Hippocampal formation (tissue), 2 donors: ENCODE data around the gene E2F6.

Experiments
- DNase-seq, 2 donors: peaks; one replicate each; lab custom pipeline; 2025; lab: John Stamatoyannopoulos, UW

The E2F6 gene

DNA sequence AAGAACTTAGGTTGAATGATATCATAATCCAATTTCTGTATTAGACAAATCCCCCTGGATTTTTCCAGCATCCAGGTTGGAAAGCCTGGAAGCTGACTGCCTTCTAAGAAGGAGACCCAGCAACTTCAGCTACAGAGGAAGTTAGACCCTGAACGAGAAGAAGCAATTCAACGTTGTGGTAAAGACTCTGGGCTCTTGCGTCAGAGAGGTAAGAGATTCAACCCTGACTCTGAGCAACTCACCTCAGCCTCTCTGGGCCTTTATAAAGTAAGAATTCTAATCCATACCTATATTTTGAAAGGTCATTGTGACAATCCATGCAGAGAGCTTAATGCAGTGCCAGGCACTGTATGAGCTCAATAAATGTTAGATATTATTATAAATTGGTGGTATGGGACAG lies 9.7 kb downstream of the E2F6 start:
- DNase-seq: no peak

DNA sequence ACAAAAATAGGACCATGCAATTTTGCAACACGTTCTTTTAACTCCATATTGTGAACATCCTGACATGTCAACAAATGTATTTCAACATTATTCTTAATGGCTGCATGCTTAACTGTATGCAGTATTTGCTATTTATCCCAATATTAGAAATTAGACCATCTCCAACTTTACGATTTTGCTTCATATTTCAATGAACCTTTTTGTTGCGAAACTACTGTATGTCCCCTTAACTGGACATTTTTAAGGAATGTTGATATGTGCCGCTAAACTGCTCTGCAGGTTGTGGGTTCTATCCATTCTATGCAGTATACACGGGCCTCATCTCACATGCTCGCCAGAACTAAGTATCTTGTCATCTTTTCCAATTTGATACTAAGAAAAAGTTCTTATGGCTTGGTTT lies 11.1 kb downstream of the E2F6 start:
- no peak for DNase-seq

DNA sequence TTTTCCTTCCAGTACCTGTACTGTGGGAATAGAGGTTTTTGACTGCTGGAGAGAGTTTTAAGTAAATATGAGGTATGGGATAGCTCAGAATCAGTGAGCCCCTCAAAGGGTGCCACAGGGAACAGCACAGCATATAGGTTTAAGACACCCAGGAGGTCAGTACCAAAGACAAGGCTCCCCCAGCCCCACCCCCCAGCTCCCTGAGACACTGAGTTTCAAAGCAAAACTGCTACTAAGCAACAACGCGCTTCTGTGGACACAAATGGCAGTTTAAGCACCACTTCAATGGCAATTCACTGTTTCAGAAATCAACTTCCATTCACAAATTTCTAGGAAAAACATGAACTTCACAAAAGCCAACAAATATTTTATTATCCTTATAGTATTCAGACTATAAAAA lies 15.2 kb downstream of the E2F6 start:
- DNase-seq: no peak

DNA sequence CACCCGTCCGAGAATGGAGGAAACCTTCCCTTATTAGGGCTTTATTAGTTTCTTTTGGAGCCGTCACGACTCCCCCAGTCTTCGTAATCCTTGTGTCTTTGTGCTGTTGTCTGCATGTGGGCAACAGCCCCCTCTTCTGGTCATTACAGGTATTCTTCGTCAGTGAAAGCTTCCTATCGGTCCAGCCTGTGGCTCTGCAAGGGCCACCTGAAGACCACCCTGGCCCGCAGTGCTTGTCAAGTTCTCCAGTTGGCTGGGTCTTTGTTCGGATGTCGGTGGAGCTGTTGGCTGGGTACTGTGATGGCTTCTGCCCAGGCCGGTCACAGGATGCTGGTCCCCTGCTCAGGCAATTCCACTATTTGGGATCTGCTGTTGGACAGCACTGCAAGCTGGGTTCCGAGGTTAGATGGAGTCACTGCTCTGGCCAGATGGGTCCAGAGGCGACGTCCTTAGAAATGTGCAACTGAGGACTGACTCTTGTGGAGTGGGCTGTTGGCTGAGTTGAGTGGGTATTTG lies 19.2 kb downstream of the E2F6 start:
- DNase-seq: peak; percentile 18 to 37

DNA sequence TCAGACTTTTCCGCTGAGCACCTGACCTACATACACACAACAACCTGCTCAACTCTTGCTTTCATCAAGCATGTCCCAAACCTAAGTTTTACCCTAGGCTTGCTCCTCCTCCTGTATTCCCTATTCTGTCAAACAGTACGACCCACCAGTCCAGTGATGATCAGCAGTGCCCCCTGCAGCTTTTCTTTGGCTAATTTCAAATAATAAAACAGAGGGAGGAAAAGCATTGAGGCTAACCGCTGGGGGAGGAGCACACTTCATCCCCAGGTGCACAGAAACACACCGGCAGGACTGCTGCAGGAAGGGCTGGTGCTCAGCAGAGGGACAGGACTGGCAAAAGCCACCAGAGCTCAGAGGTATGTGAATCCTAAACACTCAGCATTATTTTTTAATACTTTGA lies 21.2 kb downstream of the E2F6 start:
- DNase-seq: no peak

DNA sequence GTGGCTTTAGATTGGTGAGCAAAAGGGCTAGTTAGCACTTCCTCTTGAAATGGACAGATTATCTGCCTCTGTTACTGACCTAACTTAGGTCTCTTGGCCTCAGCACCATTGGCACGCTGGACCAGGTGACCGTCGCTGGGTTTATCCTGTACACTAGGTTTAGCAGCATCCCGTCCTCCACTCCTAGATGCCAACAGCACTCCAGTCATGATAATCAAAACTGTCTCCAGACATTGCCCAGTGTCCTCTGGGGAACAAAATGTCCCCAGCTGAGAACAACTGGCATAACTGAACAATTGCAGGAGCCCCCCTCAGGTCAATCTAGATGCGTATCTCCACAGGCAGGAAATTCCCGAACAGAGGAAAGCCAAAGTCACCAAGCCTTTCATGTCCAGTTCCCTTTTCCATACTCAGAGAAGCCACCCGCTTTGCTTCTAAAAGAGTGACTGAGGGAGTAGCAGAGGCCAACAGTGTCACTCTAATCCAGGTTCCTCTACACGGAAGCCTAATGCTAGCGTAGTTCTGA lies 27.3 kb downstream of the E2F6 start:
- no peak for DNase-seq

DNA sequence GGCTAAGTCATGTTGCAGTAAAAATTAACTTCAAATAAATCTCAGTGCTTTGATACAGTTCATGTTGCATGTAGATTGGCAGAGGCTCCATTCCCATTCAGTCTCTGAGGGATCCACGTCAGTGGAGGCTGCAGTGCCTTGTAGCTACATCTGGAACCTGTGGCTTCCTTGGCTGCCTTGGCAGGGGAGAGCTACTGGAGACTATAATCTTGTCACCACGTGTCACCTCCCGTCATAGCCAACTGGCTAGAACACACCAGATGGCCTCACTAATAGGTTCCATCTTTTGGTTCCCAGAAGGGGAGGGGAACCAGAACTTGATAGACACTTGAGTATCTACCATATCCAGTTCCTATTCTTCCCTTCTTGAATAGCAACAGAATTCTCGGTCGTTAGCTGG lies 28.4 kb downstream of the E2F6 start:
- DNase-seq: no peak

DNA sequence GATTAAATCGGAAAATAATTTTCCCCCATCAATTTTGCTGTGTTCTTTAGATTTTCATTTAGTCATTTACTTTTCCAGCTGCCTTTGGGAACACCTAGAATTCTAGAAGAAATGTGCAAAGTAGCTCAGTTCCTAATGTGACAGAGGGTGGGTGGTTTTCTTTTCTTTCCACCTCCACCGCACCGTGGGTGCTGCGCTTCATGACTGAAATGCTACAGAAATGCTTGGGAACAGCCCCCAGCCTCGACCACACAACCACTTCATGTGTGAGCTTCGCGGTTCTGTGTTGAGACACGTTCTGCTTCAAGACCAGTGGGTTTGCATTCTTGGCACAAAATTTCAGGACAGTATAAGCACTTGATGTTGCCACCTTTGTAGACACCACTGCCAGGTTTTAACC lies 30.9 kb downstream of the E2F6 start:
- no peak for DNase-seq

DNA sequence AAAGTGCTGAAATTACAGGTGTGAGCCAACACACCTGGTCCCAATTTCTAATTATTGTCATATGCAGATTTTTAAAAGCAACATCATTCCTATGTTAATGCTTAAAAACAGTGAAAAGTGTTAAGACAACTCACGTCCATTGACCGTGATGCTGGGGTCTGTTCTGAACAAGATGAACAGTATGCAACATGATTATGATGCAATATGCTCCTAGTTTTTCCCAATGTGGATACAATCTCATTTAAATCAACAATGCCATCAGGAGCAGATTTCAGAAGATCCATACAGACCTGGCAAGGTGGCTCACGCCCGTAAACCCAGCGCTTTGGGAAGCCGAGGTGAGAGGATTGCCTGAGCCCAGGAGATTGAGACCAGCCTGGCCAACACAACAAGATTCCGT lies 31.5 kb downstream of the E2F6 start:
- no peak for DNase-seq

DNA sequence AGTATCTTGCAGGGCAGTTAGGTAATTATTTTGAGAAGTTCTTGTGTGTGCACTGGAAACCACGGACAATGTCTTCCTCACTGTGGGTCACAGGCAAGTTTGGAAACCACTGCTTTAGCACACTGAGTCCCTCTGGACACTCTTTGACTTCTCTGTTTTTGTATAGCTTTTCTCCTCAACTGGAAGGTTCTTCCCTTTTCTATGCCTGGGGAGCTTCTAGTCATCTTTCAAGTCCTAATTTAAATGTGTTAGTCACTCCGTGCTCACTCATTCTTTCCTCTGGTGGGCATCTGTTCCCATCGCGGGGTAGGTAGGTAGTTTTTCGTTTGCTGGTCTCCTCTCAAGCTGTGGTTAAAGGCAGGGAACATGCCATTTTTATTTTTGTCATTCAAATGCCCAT lies 32.1 kb downstream of the E2F6 start:
- no peak for DNase-seq

DNA sequence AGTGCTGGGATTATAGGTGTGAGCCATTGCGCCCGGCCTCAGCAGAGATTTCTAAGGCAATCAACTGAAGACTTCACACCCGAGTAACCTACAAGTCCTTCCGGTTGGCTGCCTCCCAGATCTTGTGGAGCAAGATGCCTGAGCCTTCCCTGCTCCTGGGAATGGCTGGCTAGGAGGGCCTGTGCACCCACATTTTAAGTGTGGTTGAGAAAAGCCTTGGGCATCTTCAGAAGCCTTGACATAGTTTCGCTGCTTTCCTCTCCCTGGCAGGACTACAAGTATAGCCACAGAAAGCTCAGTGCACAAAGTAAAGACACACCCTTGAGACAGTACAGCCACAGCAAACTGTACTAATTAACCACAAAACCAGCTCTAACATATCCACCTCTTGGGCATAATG lies 35.2 kb downstream of the E2F6 start:
- no peak for DNase-seq

DNA sequence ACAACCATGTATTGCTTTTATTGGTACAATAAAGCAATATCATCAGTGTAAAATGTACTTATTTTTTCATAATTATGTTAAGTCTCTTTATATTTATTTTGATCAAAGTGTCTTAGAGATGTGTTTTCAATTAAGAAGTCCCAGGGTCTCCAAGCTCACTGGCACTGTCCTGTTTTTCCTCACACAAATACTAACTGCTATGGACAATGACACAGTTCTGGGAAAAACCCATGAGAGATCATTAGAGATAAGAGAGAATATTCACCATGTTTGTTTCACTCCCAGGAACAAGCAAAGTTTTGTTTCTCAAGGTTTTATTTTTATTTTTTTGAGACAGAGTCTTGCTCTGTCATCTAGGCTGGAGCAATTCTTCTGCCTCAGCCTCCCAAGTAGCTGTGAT lies 38.7 kb downstream of the E2F6 start:
- no peak for DNase-seq

DNA sequence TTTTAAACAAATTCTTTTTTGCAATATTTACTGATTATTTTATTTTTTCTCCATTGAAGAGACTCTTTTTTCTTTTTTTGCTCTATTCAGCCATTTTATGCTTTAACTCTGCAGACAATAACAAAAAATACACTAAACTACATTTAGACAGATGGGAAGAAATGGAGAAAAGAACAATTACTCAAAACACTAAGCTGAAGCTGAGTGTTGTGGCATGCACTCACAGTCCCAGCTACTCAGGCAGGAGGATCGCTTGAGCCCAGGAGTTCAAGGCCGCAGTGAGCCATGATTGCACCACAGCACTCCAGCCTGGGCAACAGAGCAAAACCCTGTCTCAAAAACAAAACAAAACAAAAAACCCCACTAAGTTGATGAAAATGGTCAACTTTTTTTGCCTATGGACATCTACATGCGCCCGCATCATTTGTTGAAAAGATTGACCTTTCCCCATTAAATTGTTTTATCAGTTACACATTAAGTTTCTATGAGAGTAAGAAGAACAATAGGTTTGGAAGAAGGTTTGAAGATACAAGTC lies 43.0 kb downstream of the E2F6 start:
- DNase-seq: no peak

DNA sequence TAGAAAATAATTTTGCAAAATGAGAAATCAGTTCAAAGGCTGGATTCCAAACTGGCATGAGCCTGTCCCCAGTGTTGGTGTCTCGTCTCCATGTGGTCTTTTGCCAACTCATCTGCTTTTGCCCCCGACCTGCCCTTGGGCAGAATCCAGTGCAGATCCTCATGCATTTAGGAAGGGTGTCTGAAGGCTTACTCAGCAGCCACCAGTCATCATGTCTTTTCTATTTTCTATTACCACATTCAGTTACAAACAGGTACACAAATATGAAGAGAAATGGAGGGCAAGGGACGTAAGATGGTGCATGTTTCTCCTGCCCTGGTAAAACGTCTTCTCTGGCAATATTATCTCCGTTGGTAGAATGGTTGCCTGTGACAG lies 43.5 kb downstream of the E2F6 start:
- DNase-seq: no peak

DNA sequence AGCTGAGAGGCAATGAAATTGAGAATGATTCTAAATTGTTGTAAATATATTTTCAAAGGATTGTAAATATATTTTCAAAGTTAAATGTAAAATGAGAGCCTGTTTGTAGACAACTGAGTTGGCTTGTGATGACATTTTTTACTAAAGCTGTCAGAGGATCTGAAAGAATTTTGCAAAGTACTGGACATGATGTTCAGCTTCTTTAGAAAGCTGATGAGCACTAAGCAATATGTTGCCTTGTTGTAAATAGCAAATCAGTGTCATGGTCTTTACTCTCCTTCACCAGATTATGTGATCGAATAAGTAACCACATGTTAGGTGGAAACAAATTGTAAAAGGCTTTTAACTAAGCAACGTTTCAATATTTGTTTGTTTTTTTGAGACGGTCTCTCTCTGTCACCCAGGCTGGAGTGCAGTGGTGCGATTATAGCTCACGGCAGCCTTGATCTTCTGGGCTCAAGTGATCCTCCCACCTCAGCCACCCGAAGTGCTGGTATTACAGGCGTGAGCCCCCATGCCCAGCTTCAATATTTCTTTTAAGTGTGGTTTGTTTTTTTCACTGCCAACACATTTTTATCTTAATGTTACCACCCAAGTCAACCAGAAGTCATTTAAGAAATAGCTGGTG lies 44.0 kb downstream of the E2F6 start:
- no peak for DNase-seq

DNA sequence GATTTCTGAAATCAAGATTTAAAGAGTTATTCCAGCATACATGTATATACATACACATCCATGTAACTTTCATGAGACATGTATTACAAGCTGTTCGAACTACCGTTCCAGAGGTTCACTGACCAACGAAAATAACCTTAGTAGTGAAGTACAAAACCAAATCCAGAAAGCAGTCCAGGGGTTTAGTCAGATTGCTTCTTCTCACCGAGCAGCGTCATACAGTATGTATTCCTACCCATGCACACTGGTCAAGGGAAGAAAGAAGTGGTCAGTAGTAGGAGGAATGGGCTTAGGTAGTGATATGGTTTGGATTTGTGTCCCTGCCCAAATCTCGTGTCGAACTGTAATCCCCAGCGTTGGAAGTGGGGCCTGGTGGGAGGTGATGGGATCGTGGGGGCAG lies 45.3 kb downstream of the E2F6 start:
- DNase-seq: no peak

DNA sequence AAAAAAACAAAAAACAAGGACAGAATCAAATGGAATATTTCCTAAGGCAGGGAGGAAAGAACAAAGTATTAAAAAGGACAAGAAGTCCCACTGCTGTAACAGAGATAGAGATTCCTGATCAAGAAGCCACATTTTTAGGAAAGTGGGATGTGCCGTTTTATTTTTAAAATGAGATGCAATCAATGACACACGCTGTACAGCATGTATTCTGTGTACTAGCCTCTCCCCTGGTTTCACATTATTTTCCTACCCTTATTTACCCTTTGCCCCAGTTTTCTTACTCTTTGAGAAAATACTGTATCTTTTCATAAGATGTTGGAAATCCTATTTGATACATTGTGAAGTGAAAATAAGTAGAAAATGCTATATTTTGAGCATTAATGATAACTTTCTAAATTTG lies 45.8 kb downstream of the E2F6 start:
- no peak for DNase-seq

DNA sequence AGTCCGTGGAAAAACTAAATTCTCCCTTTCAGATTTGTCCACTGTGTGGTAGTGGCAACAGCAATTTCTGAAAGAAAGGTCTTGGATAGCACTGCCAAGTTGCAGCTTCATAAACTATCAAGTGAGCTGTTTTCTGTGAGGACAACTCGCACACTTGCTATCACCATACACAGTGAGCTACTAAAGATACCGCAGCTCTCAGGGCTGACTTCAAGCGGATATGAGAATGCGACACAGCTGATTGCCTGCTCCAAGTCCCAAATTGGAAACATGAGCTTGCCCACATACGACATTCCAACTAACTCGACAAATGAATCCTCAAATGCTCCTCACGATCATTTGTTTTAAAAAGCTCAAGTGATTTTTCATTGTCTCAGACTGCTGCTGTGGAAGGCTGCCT lies 46.2 kb downstream of the E2F6 start:
- DNase-seq: no peak

DNA sequence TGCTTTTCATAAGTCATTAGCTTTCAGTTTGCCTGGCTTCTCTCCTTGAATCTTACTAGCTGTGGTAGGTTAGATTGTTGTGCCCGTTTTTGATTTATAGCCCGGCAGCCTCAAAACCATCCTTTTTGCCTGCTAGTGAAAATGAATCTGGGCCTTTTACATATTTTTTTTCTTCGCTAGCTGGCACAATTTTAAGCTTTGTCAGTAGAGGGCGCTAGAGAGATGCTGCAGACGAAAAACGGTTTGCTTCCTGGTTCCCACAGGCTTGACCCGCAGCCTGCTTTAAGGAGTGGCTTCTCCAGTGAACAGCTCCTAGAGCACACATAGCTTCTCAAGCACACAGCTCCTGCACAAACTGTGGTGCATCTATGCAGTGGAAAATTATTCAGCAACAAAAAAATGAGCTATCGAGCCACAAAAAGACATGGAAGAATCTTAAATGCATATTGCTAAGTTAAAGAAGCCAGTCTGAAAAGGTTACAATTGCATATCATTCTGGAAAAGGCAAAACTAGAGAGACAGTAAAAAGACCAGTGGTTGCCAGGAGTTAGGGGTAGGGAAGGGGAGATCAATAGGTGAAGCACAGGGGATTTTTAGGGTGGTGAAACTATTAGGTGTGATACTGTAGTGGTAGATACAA lies 47.9 kb downstream of the E2F6 start:
- DNase-seq: no peak

DNA sequence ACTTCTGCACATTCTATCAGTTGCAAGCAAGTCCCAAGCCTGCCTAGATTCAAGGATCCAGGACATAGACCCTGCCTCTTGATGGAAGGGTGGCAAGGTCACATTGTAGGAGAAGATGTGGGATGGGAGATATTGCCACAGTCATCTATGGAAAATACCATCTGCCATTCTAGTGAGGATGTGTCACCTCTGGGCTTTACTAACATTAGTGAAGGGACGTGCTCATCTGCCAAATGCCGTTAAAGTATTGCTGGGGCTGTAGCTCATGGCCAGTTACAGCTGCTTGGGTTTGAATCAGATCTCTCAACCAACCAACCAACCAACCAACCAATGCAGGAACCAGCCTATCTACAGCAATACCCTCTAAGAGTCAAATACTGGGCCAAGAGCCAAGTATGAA lies 49.0 kb downstream of the E2F6 start:
- DNase-seq: no peak

DNA sequence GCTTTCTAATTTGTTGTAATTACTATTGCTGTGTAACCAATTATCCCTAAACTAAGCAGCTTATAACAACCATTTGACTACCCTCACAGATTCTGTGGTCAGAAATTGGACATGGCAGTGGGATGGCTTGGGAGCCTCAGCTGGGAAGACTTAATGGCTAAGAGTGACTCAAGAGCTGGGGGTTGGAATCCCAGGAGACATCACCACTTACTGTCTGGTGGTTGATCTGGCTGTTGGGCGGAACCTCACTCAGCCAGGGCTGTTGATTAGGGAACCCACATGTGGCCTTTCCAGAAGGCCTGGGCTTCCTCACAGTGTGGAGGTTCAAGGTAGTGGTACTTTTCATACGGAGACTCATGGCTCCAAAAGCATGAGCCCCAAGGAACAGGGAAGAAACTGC lies 49.8 kb downstream of the E2F6 start:
- DNase-seq: no peak

DNA sequence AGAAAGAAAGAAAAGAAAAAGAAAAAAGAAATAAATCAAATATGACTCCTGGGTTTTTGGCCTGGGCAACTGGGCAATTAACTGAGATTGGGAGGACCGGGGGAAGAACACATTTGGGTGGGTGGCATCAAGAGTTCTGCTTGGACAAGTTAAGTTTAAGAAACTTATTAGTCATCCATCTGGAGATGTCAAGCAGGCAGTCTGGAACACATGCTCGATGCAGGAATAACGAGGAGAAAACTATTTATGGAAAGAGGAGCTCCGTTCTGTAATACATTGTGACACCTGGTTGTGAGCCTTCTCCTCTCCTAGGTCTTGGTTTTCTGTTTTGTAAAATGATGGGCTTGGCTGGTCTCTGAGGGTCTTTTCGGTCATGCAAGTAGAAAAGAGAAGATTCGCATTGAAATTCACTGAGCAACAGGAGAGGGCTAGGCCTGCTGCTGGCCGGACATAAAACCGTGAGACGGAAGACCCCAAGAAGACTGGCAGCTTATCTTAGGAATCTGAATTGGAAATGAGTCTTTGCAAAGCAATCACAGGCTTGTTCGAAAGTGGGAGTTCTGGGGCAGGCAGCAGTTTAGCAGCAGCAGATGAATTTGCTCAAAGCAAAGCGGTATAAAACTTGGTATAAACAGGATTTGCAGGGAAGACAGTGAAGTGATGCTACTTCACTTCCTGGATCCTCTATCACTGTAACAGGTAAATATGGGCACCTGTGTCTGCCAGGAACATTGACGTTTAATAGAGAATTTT lies 51.4 kb downstream of the E2F6 start:
- DNase-seq: no peak

DNA sequence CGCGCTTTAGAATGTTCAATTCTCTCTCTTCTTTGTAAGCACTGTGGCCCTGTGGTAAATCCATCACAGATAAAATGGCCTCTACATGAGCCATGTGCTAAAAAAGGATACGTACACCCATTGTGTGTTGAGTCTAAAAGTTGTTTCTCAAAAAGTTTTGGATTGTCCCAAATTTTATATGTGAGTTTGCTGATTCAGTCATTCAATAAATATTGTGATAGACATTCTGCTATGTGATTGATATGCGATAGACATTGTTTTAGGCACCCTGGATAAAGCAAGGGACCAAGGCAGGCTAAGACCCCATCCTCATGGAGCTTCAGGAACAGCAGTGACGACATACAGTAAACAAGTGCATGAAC lies 53.5 kb downstream of the E2F6 start:
- no peak for DNase-seq
